Esophagus muscularis mucosa (tissue), 4 donors: Measurements from ENCODE around the gene UACA. TPM values are rescaled to one million over a fixed set of nuclear protein-coding genes. Genes with fewer than 3 reads are reported as not detected.

Experiments used
- DNase-seq: peaks from one replicate; pipeline ENCODE4 v3.0.0-alpha.2; 2017; ENCODE audit errors: extremely low spot score
- H3K27ac ChIP-seq, 4 donors: fragments of 200-600 bp; sonication (generic); replicated peaks in 1 of 4; 1 replicate in 3 of 4; 2 replicates in 1 of 4; pipeline ENCODE4 v1.5.1; 2016 to 2019; ENCODE audit warnings: mild to moderate bottlenecking in 1 of 4
- H3K27me3 ChIP-seq, 4 donors: fragments of 200-600 bp; sonication (generic); one replicate each; pipeline versions ENCODE4 v1.5.1 to v1.6.0; 2016 to 2019
- H3K36me3 ChIP-seq, 4 donors: fragments of 200-600 bp; sonication (generic); one replicate each; pipeline ENCODE4 v1.5.1; 2016 to 2019
- H3K4me1 ChIP-seq, 4 donors: fragments of 200-600 bp; sonication (generic); one replicate each; pipeline ENCODE4 v1.5.1; 2016 to 2019
- H3K4me3 ChIP-seq, 4 donors: fragments of 200-600 bp; sonication (generic); 1 replicate in 2 of 4; 2 replicates in 2 of 4; pipeline ENCODE4 v1.5.1; 2016 to 2019; ENCODE audit warnings: mild to moderate bottlenecking in 4 of 4, moderate library complexity in 1 of 4
- H3K9me3 ChIP-seq, 4 donors: fragments of 200-600 bp; sonication (generic); 1 replicate in 3 of 4; 2 replicates in 1 of 4; pipeline ENCODE4 v1.5.1; 2016 to 2019
- CTCF ChIP-seq, 3 experiments: fragments of 200-600 bp in 2 of 3; fragments of 450-650 bp in 1 of 3; sonication (generic) in 2 of 3; IDR thresholded peaks; one replicate each; pipeline ENCODE4 v1.5.1; 2017 to 2019; ENCODE audit warnings: antibody characterized with exemption in 3 of 3, mild to moderate bottlenecking in 2 of 3, moderate library complexity in 1 of 3
- EP300 ChIP-seq: sonication (generic); formaldehyde crosslinking; IDR thresholded peaks from one replicate; pipeline ENCODE4 v1.6.1; 2017; ENCODE audit warnings: antibody characterized with exemption
- POLR2A ChIP-seq: fragments of 450-650 bp; IDR thresholded peaks from one replicate; pipeline ENCODE4 v1.6.1; 2017; ENCODE audit warnings: antibody characterized with exemption, moderate library complexity, mild to moderate bottlenecking, low read depth
- POLR2AphosphoS5 ChIP-seq, 2 donors: sonication (generic); formaldehyde crosslinking; IDR thresholded peaks; one replicate each; pipeline ENCODE4 v1.6.1; 2017; ENCODE audit warnings: antibody characterized with exemption in 2 of 2
- WGBS: methylation state at CpG from one replicate; pipeline ENCODE4 v1.1.5; 2018; 5-methylcytosine and 5-hydroxymethylcytosine counted together
- intact Hi-C: fragments of 100-400 bp; cut with DNase I; formaldehyde crosslinking; loops from one replicate; pipeline ENCODE4 v1.15.1; 2023
- total RNA-seq, 4 donors: library from RNA; depleted of rRNA; stranded (reverse); fragments of >200 nt; gene quantifications; one replicate each; pipeline versions ENCODE4 v1.1.0 to v1.2.1, GENCODE V29; 2016

Gene UACA
- total RNA-seq, 4 donors from 2014 or later = 23.9 to 40.7 (median 28.9) TPM

DNA sequence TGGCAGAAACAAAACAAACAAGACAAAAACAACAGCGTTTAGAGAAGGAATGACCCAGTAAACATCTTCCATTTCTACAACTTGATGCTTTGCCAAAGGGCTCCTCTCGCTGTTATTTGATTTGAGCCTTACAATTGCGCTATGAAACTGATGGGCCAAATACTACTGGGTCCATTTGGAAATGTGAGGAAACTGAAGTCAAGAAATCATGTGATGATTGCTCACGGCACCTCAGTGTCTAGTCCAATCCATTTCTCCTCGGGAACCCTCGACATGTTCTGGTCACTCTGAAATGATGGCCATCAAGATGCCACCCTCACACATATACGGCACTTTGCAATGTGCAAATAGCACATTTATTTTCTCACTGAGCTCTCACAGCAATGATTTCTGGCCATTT, 136.0 kb downstream of the UACA start:
- no peak for DNase-seq
- 82% methylated on average over 7 of the region's 7 CpGs for WGBS
- H3K4me3 ChIP-seq = no peak overlapping the region
- H3K36me3 ChIP-seq = no peaks in the 10 kb centered on the region
- TF ChIP-seq CTCF (IDR thresholded peaks at IDR 0.05) (no peak), POLR2A (no peak), EP300 (no peak), POLR2AphosphoS5 (IDR thresholded peaks at IDR 0.05) (no peak)
- H3K27me3 ChIP-seq = no peaks in the 10 kb centered on the region
- no peak overlapping the region for H3K27ac ChIP-seq
- H3K4me1 ChIP-seq = peaks cover 0 to 5% (median 0%) of the 10 kb centered on the region in 4 donors
- intact Hi-C loops = no loop called here
- H3K9me3 ChIP-seq = peaks cover 0 to 6% (median 3%) of the 10 kb centered on the region in 4 donors

GRCh38 chr15:70625438-70625837, 137.9 kb downstream of the UACA start:
- no peaks in the 10 kb centered on the region for H3K27me3 ChIP-seq
- TF ChIP-seq CTCF (IDR thresholded peaks at IDR 0.05) = no peak
- TF ChIP-seq POLR2A = no peak
- TF ChIP-seq POLR2AphosphoS5 (IDR thresholded peaks at IDR 0.05) = no peak
- TF ChIP-seq EP300 = no peak
- intact Hi-C loops = no loop called here
- no peak for DNase-seq
- no peak overlapping the region for H3K4me3 ChIP-seq
- H3K4me1 ChIP-seq = peaks cover 0 to 5% (median 0%) of the 10 kb centered on the region in 4 donors
- no peak overlapping the region for H3K27ac ChIP-seq
- peaks cover 0 to 10% (median 3%) of the 10 kb centered on the region in 4 donors for H3K9me3 ChIP-seq
- no peaks in the 10 kb centered on the region for H3K36me3 ChIP-seq
- WGBS = 34% methylated on average over 3 of the region's 3 CpGs

DNA sequence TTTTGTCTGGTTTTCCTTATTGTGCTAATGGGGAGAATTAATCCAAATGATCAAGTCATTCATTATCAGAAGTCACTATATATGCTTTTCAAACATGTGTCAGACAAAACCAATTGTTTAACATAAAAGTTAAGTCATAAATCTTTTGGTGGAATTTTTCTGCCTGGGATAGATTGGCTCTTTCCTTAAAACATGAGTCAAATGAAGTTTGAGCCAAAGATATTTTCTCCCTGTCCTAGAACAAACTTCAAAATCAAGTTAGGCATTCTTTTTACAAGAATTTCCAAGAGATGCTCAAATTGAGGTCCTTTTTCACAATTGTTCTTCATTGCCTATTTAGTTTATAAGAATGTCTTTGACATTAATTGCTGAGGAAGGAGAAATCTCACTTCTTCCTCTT, 138.3 kb downstream of the UACA start:
- no peak overlapping the region for H3K4me3 ChIP-seq
- H3K27me3 ChIP-seq = no peaks in the 10 kb centered on the region
- intact Hi-C loops = no loop called here
- peaks cover 0 to 10% (median 3%) of the 10 kb centered on the region in 4 donors for H3K9me3 ChIP-seq
- H3K36me3 ChIP-seq = no peaks in the 10 kb centered on the region
- TF ChIP-seq EP300 = no peak
- TF ChIP-seq POLR2A = no peak
- TF ChIP-seq POLR2AphosphoS5 (IDR thresholded peaks at IDR 0.05) = no peak
- TF ChIP-seq CTCF (IDR thresholded peaks at IDR 0.05) = no peak
- no peak for DNase-seq
- peaks cover 0 to 5% (median 0%) of the 10 kb centered on the region in 4 donors for H3K4me1 ChIP-seq
- no peak overlapping the region for H3K27ac ChIP-seq

DNA sequence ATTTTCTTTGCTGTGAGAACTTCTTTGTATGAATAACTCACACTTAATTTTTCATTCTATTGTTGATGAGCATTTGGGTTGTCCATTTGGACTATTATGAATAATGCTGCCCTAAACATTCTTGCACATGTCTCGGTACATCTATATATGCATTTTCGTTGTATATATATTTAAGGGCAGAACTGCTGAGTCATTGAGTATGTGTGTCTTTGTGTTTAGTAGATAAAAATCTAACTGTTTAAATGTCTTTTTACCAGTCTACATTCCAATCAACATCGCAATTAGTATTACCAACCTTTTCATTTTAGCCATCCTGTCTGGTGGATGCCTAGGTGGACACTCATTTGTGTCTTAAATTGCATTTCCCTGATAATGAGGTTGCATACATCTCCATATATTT, 144.4 kb downstream of the UACA start:
- DNase-seq = no peak
- H3K27me3 ChIP-seq = no peaks in the 10 kb centered on the region
- no peak overlapping the region for H3K27ac ChIP-seq
- peaks cover 0 to 10% (median 3%) of the 10 kb centered on the region in 4 donors for H3K9me3 ChIP-seq
- no peak overlapping the region for H3K4me3 ChIP-seq
- 93% methylated on average over 3 of the region's 3 CpGs for WGBS
- no peaks in the 10 kb centered on the region for H3K4me1 ChIP-seq
- TF ChIP-seq CTCF (IDR thresholded peaks at IDR 0.05) = no peak
- TF ChIP-seq POLR2AphosphoS5 (IDR thresholded peaks at IDR 0.05) = no peak
- TF ChIP-seq EP300 = no peak
- no peak for TF ChIP-seq POLR2A
- intact Hi-C loops = no loop called here
- H3K36me3 ChIP-seq = no peaks in the 10 kb centered on the region

- 92% methylated on average over 3 of the region's 4 CpGs for WGBS
- DNase-seq = peak; percentile 21
- intact Hi-C loops = no loop called here
- Histone ChIP-seq H3K27ac (no peak overlapping the region), H3K4me3 (no peak overlapping the region), H3K36me3 (no peaks in the 10 kb centered on the region), H3K4me1 (no peaks in the 10 kb centered on the region), H3K9me3 (peaks cover 0 to 10% (median 3%) of the 10 kb centered on the region in 4 donors), H3K27me3 (no peaks in the 10 kb centered on the region)
- TF ChIP-seq EP300 (no peak), CTCF (IDR thresholded peaks at IDR 0.05) (no peak), POLR2AphosphoS5 (IDR thresholded peaks at IDR 0.05) (no peak), POLR2A (no peak)
These were observed 145.5 kb downstream of the UACA start for GRCh38 chr15:70617911-70618287.
